IMR-90 (cell line): ENCODE results near the gene TRPM8. TPM values are rescaled to one million over a fixed set of nuclear protein-coding genes. Genes with fewer than 3 reads are reported as not detected.

ENCODE experiments used
- ATAC-seq: fragments of 200-7000 bp; cut with Tn5 transposase; 2 replicates; pipeline ENCODE4 v1.9.1; 2020; ENCODE audit warnings: low read depth, mild to moderate bottlenecking, moderate library complexity
- BruUV-seq: library from RNA; stranded (reverse); fragments of 400-500 nt; replicated peaks from 2 replicates; lab custom pipeline; 2021; lab: Mats Ljungman, UMichigan
- CTCF ChIA-PET: fragments of 300-600 bp; formaldehyde crosslinking; extraction: SDS; loops from one replicate; lab custom pipeline; 2021; ENCODE audit warnings: antibody characterized with exemption; lab: Yijun Ruan, JAX
- POLR2A ChIA-PET: fragments of 300-600 bp; sonication (Branson Sonifier 250); formaldehyde crosslinking; loops from one replicate; lab custom pipeline; 2022; ENCODE audit warnings: antibody characterized with exemption; ENCODE audit not compliant: unreplicated experiment; lab: Charles Lee
- DNase-seq: peaks from one replicate; pipeline ENCODE4 v3.0.0; 2013
- H2AFZ ChIP-seq: replicated peaks from 2 replicates; pipeline ENCODE3; 2013; ENCODE audit warnings: low read length, mild to moderate bottlenecking; ENCODE audit not compliant: poor library complexity
- H2AK5ac ChIP-seq: 2 replicates; pipeline ENCODE4 v1.6.1; 2013; ENCODE audit warnings: low read depth, low read length, inconsistent platforms
- H2AK9ac ChIP-seq: replicated peaks from 2 replicates; pipeline ENCODE3; 2013; ENCODE audit warnings: mild to moderate bottlenecking, low read depth, low read length, moderate library complexity; ENCODE audit not compliant: poor library complexity
- H2BK120ac ChIP-seq: 2 replicates; pipeline ENCODE4 v1.6.1; 2013; ENCODE audit warnings: low read depth, low read length, inconsistent platforms
- H2BK15ac ChIP-seq: 3 replicates; pipeline ENCODE4 v1.6.1; 2013; ENCODE audit warnings: low read depth, low read length, inconsistent platforms
- H2BK20ac ChIP-seq: 2 replicates; pipeline ENCODE4 v1.6.1; 2013; ENCODE audit warnings: low read depth, mild to moderate bottlenecking, inconsistent platforms, low read length, moderate library complexity
- H2BK5ac ChIP-seq: 2 replicates; pipeline ENCODE4 v1.6.1; 2013; ENCODE audit warnings: mild to moderate bottlenecking, low read depth, low read length, inconsistent platforms; ENCODE audit not compliant: poor library complexity, severe bottlenecking
- H3K14ac ChIP-seq: replicated peaks from 2 replicates; pipeline ENCODE4 v1.6.1; 2013; ENCODE audit warnings: low read depth, low read length, inconsistent platforms
- H3K18ac ChIP-seq: 2 replicates; pipeline ENCODE4 v1.6.1; 2013; ENCODE audit warnings: low read depth, low read length, control low read depth
- H3K23ac ChIP-seq: 2 replicates; pipeline ENCODE4 v1.6.1; 2013; ENCODE audit warnings: low read depth, low read length, inconsistent platforms
- H3K27ac ChIP-seq: 2 replicates; pipeline ENCODE4 v1.5.1; 2013; ENCODE audit warnings: mild to moderate bottlenecking, control low read depth, low read length; ENCODE audit not compliant: insufficient read depth
- H3K27me3 ChIP-seq: 2 replicates; pipeline ENCODE4 v1.6.1; 2013; ENCODE audit warnings: low read length; ENCODE audit not compliant: control insufficient read depth, insufficient read depth
- H3K36me3 ChIP-seq: 2 replicates; pipeline ENCODE4 v1.6.1; 2013; ENCODE audit warnings: low read length, mixed read lengths; ENCODE audit not compliant: control insufficient read depth, insufficient read depth
- H3K4ac ChIP-seq: 2 replicates; pipeline ENCODE4 v1.6.1; 2013; ENCODE audit warnings: low read depth, low read length, inconsistent platforms
- H3K4me1 ChIP-seq: 2 replicates; pipeline ENCODE4 v1.6.1; 2013; ENCODE audit warnings: low read length, mixed read lengths; ENCODE audit not compliant: control insufficient read depth, insufficient read depth
- H3K4me2 ChIP-seq: 2 replicates; pipeline ENCODE4 v1.6.1; 2013; ENCODE audit warnings: low read depth, mild to moderate bottlenecking, control low read depth, low read length, moderate library complexity
- H3K4me3 ChIP-seq: 2 replicates; pipeline ENCODE4 v1.5.1; 2013; ENCODE audit warnings: low read depth, mild to moderate bottlenecking, control low read depth, low read length, moderate library complexity; ENCODE audit not compliant: insufficient read depth
- H3K56ac ChIP-seq: 2 replicates; pipeline ENCODE4 v1.6.1; 2013; ENCODE audit warnings: low read length, inconsistent platforms; ENCODE audit not compliant: insufficient read depth; ENCODE audit errors: extremely low read depth
- H3K79me1 ChIP-seq, 2 experiments: 2 replicates each; pipeline ENCODE4 v1.6.1; 2013; ENCODE audit warnings: low read length in 2 of 2, inconsistent platforms in 1 of 2, low read depth in 1 of 2
- H3K9ac ChIP-seq: 2 replicates; pipeline ENCODE4 v1.6.1; 2013; ENCODE audit warnings: low read depth, low read length, control low read depth
- H3K9me1 ChIP-seq: 2 replicates; pipeline ENCODE4 v1.6.1; 2013; ENCODE audit warnings: low read length, inconsistent platforms; ENCODE audit not compliant: insufficient read depth
- H3K9me3 ChIP-seq: 2 replicates; pipeline ENCODE4 v1.6.1; 2013; ENCODE audit warnings: low read length; ENCODE audit not compliant: control insufficient read depth, insufficient read depth
- H4K20me1 ChIP-seq: 2 replicates; pipeline ENCODE4 v1.6.1; 2013; ENCODE audit warnings: low read length, inconsistent platforms; ENCODE audit not compliant: insufficient read depth
- H4K5ac ChIP-seq: 2 replicates; pipeline ENCODE4 v1.6.1; 2013; ENCODE audit warnings: mild to moderate bottlenecking, low read depth, low read length, control low read depth
- H4K8ac ChIP-seq, 2 experiments: 2 replicates each; pipeline ENCODE4 v1.6.1; 2013; ENCODE audit warnings: low read depth in 2 of 2, low read length in 2 of 2, control low read depth in 1 of 2, inconsistent platforms in 1 of 2
- H4K91ac ChIP-seq: 2 replicates; pipeline ENCODE4 v1.6.1; 2013; ENCODE audit warnings: low read depth, low read length, inconsistent platforms; ENCODE audit not compliant: insufficient read depth
- BHLHE40 ChIP-seq: fragments of 150-350 bp; IDR thresholded peaks from 2 replicates; pipeline ENCODE4 v1.6.1; 2016; ENCODE audit warnings: mild to moderate bottlenecking, low read depth, low read length
- CEBPB ChIP-seq: IDR thresholded peaks from 2 replicates; pipeline ENCODE4 v1.6.1; 2012; ENCODE audit warnings: low read depth, low read length, improper control_type of control experiment
- CHD1 ChIP-seq: IDR thresholded peaks from 2 replicates; pipeline ENCODE4 v1.6.1; 2012; ENCODE audit warnings: low read depth, low read length, improper control_type of control experiment
- CTCF ChIP-seq: conservative IDR thresholded peaks from 2 replicates; pipeline ENCODE4 v1.5.1; 2012; ENCODE audit warnings: mild to moderate bottlenecking, low read depth, low read length, improper control_type of control experiment
- ELK1 ChIP-seq: fragments of 150-350 bp; IDR thresholded peaks from 2 replicates; pipeline ENCODE4 v1.6.1; 2016; ENCODE audit warnings: low read depth, mild to moderate bottlenecking, low read length, moderate library complexity, borderline replicate concordance
- FOS ChIP-seq: fragments of 150-350 bp; IDR thresholded peaks from 2 replicates; pipeline ENCODE4 v1.6.1; 2016; ENCODE audit warnings: low read depth, low read length
- MAFK ChIP-seq: IDR thresholded peaks from 2 replicates; pipeline ENCODE4 v1.6.1; 2012; ENCODE audit warnings: low read depth, low read length, improper control_type of control experiment
- MAZ ChIP-seq: IDR thresholded peaks from 2 replicates; pipeline ENCODE4 v1.6.1; 2012; ENCODE audit warnings: low read depth, mild to moderate bottlenecking, low read length, improper control_type of control experiment, moderate library complexity, borderline replicate concordance
- MXI1 ChIP-seq: IDR thresholded peaks from 2 replicates; pipeline ENCODE4 v1.6.1; 2012; ENCODE audit warnings: low read depth, mild to moderate bottlenecking, low read length, moderate library complexity, borderline replicate concordance
- NFE2L2 ChIP-seq: fragments of 150-350 bp; IDR thresholded peaks from 2 replicates; pipeline ENCODE4 v1.6.1; 2016; ENCODE audit warnings: low read depth, mild to moderate bottlenecking, low read length
- POLR2A ChIP-seq: IDR thresholded peaks from 2 replicates; pipeline ENCODE4 v1.6.1; 2012; ENCODE audit warnings: mild to moderate bottlenecking, low read depth, low read length
- RAD21 ChIP-seq: IDR thresholded peaks from 2 replicates; pipeline ENCODE4 v1.6.1; 2012; ENCODE audit warnings: low read length, improper control_type of control experiment
- RCOR1 ChIP-seq: IDR thresholded peaks from 2 replicates; pipeline ENCODE4 v1.6.1; 2012; ENCODE audit warnings: mild to moderate bottlenecking, low read length, improper control_type of control experiment; ENCODE audit not compliant: insufficient replicate concordance
- RFX5 ChIP-seq: IDR thresholded peaks from 2 replicates; pipeline ENCODE4 v1.8.0; 2012; ENCODE audit warnings: low read depth, mild to moderate bottlenecking, low read length, moderate library complexity
- SMC3 ChIP-seq: fragments of 150-350 bp; IDR thresholded peaks from 2 replicates; pipeline ENCODE4 v1.6.1; 2016; ENCODE audit warnings: low read depth, mild to moderate bottlenecking, antibody characterized with exemption, low read length, moderate library complexity
- USF2 ChIP-seq: fragments of 150-350 bp; IDR thresholded peaks from 2 replicates; pipeline ENCODE4 v1.6.1; 2017; ENCODE audit warnings: mild to moderate bottlenecking, antibody characterized with exemption, low read length, low read depth
- WGBS, 2 experiments: methylation state at CpG; one replicate each; pipeline versions ENCODE4 v1.1.5 to v1.1.7; 2013; ENCODE audit warnings: missing lambda C conversion rate in 2 of 2; ENCODE audit not compliant: insufficient read length in 1 of 2; ENCODE audit errors: extremely low coverage in 2 of 2; 5-methylcytosine and 5-hydroxymethylcytosine counted together
- dilution Hi-C: fragments of 300-500 bp; cut with HindIII; formaldehyde crosslinking; loops from one replicate; pipeline ENCODE4 v1.14.3; 2018; ENCODE audit warnings: low sequenced_read_pairs; ENCODE audit not compliant: unreplicated experiment
- in situ Hi-C: fragments of 300-500 bp; cut with MboI; formaldehyde crosslinking; loops from 3 replicates; pipeline ENCODE4 v1.14.3; 2019; ENCODE audit warnings: low sequenced_read_pairs, inconsistent platforms, mixed read lengths
- intact Hi-C: fragments of 100-400 bp; cut with micrococcal nuclease; formaldehyde crosslinking; loops from 2 replicates; pipeline ENCODE4 v1.10.0; 2022
- polyA plus RNA-seq, 3 experiments: library from polyadenylated mRNA; depleted of rRNA; stranded (reverse); fragments of >200 nt; gene quantifications; 2 replicates each; pipeline ENCODE4 v1.2.3, GENCODE V29; 2012; ENCODE audit warnings: low replicate concordance in 1 of 3
- total RNA-seq: library from RNA; depleted of rRNA; stranded (reverse); fragments of >200 nt; gene quantifications from 2 replicates; pipeline ENCODE4 v1.2.3, GENCODE V29; 2012

TRPM8 gene
- total and polyA plus RNA-seq, 2 of the 4 experiments (the other 2 are of a cell fraction) = not detected

- no peak overlapping the region for H3K18ac ChIP-seq
- H2AFZ ChIP-seq = no peak overlapping the region
- H2BK15ac ChIP-seq = no peak overlapping the region
- H3K27ac ChIP-seq = no peak overlapping the region
- no TSS peak for BruUV-seq
- H4K5ac ChIP-seq = no peak overlapping the region
- no peak overlapping the region for H2BK20ac ChIP-seq
- H3K27me3 ChIP-seq = peaks cover 21% of the 10 kb centered on the region
- no peaks in the 10 kb centered on the region for H3K36me3 ChIP-seq
- no peak overlapping the region for H4K91ac ChIP-seq
- no peaks in the 10 kb centered on the region for H4K20me1 ChIP-seq
- CTCF ChIA-PET = no interaction called here
- DNase-seq = no peak
- no peak overlapping the region for H4K8ac ChIP-seq
- H2BK5ac ChIP-seq = no peak overlapping the region
- H3K9me3 ChIP-seq = no peaks in the 10 kb centered on the region
- TF ChIP-seq MAZ (no peak), CHD1 (no peak), BHLHE40 (no peak), MXI1 (no peak), RFX5 (no peak), SMC3 (no peak), MAFK (no peak), USF2 (no peak), ELK1 (no peak), FOS (no peak), CTCF (no peak), NFE2L2 (no peak), RCOR1 (no peak), POLR2A (no peak), CEBPB (no peak), RAD21 (no peak)
- H3K56ac ChIP-seq = no peak overlapping the region
- no peak overlapping the region for H3K4me3 ChIP-seq
- no peak overlapping the region for H3K4me2 ChIP-seq
- no peak for ATAC-seq
- WGBS, 2 experiments = no CpG with 5 or more reads among the region's 2 CpGs
- H3K23ac ChIP-seq = no peak overlapping the region
- no peaks in the 10 kb centered on the region for H3K4me1 ChIP-seq
- H2BK120ac ChIP-seq = no peak overlapping the region
- H3K9me1 ChIP-seq = no peaks in the 10 kb centered on the region
- H3K4ac ChIP-seq = no peak overlapping the region
- dilution Hi-C loops = no loop called here
- in situ Hi-C loops = no loop called here
- H3K14ac ChIP-seq = no peak overlapping the region
- POLR2A ChIA-PET = no interaction called here
- no peak overlapping the region for H2AK9ac ChIP-seq
- intact Hi-C loops = no loop called here
- H3K9ac ChIP-seq = no peak overlapping the region
- no peaks in the 10 kb centered on the region for H3K79me1 ChIP-seq
- no peak overlapping the region for H2AK5ac ChIP-seq
Measured at GRCh38 chr2:234020332-234020731, 103.2 kb downstream of the TRPM8 start.
